Panc1 (cell line): Measurements from ENCODE around the gene BICD1. TPM values are rescaled to one million over a fixed set of nuclear protein-coding genes. Genes with fewer than 3 reads are reported as not detected.

Source experiments
- ATAC-seq: fragments of 200-7000 bp; cut with Tn5 transposase; 2 replicates; pipeline ENCODE4 v1.9.1; 2020; ENCODE audit warnings: mild to moderate bottlenecking, moderate library complexity
- BruUV-seq: library from RNA; stranded (reverse); fragments of 400-500 nt; replicated peaks from 2 replicates; lab custom pipeline; 2021; lab: Mats Ljungman, UMichigan
- CTCF ChIA-PET: fragments of 300-600 bp; sonication (Branson Sonifier 250); formaldehyde crosslinking; loops from one replicate; lab custom pipeline; 2022; ENCODE audit warnings: antibody characterized with exemption; lab: Charles Lee
- POLR2A ChIA-PET: fragments of 300-600 bp; sonication (Branson Sonifier 250); formaldehyde crosslinking; loops from one replicate; lab custom pipeline; 2022; ENCODE audit warnings: antibody characterized with exemption; lab: Charles Lee
- DNase-seq: peaks from one replicate; pipeline ENCODE4 v3.0.0-alpha.2; 2010; ENCODE audit warnings: low read depth, low spot score
- H3K27ac ChIP-seq: 2 replicates; pipeline ENCODE4 v1.5.1; 2011; ENCODE audit warnings: mild to moderate bottlenecking, low read length, inconsistent platforms
- H3K27me3 ChIP-seq: fragments of 200-500 bp; sonication (Bioruptor generic); 2 replicates; pipeline ENCODE4 v1.6.0; 2014; ENCODE audit warnings: low read length, inconsistent platforms; ENCODE audit not compliant: control insufficient read depth, insufficient read depth
- H3K36me3 ChIP-seq: fragments of 200-500 bp; sonication (Bioruptor generic); 2 replicates; pipeline ENCODE4 v1.5.1; 2014; ENCODE audit warnings: inconsistent platforms, mild to moderate bottlenecking, low read length, moderate library complexity; ENCODE audit not compliant: control insufficient read depth, insufficient read depth
- H3K4me1 ChIP-seq: 2 replicates; pipeline ENCODE4 v1.5.1; 2011; ENCODE audit warnings: inconsistent platforms, mild to moderate bottlenecking, low read length, moderate library complexity; ENCODE audit not compliant: control insufficient read depth, insufficient read depth
- H3K4me3 ChIP-seq, 2 experiments: 2 replicates each; pipeline ENCODE4 v1.5.1; 2011 to 2012; ENCODE audit warnings: low read depth in 2 of 2, low read length in 2 of 2, mild to moderate bottlenecking in 2 of 2, inconsistent platforms in 1 of 2, moderate library complexity in 1 of 2
- H3K9me3 ChIP-seq: fragments of 200-500 bp; sonication (Bioruptor generic); 2 replicates; pipeline ENCODE4 v1.5.1; 2014; ENCODE audit warnings: low read depth, mild to moderate bottlenecking, inconsistent platforms, low read length, moderate library complexity; ENCODE audit not compliant: control insufficient read depth, insufficient read depth
- CTCF ChIP-seq: fragments of 450-650 bp; IDR thresholded peaks from 2 replicates; pipeline ENCODE4 v1.5.1; 2017; ENCODE audit warnings: mild to moderate bottlenecking
- POLR2AphosphoS5 ChIP-seq: IDR thresholded peaks from 2 replicates; pipeline ENCODE4 v1.6.1; 2012; ENCODE audit warnings: mild to moderate bottlenecking, low read depth, low read length, moderate library complexity
- SIN3A ChIP-seq: IDR thresholded peaks from 2 replicates; pipeline ENCODE4 v1.6.1; 2012; ENCODE audit warnings: low read depth, mild to moderate bottlenecking, low read length, moderate library complexity, borderline replicate concordance; ENCODE audit not compliant: insufficient read depth
- TCF7L2 ChIP-seq: IDR thresholded peaks from 2 replicates; pipeline ENCODE4 v1.6.1; 2011; ENCODE audit warnings: mild to moderate bottlenecking, low read depth, low read length, inconsistent platforms
- in situ Hi-C: cut with HindIII; loops from 2 replicates; pipeline ENCODE4 v1.10.0; 2016; ENCODE audit warnings: low sequenced_read_pairs, low pct_unique_long_range_greater_than_20kb
- intact Hi-C: fragments of 100-400 bp; cut with micrococcal nuclease; formaldehyde crosslinking; loops from one replicate; pipeline ENCODE4 v1.10.0; 2022; ENCODE audit not compliant: unreplicated experiment
- total RNA-seq: library from RNA; stranded (reverse); gene quantifications from one replicate; pipeline ENCODE4 v1.2.1, GENCODE V29; 2021; ENCODE audit not compliant: unreplicated experiment
- TF ChIP-seq, protein P1 (sequence below), 2 experiments: IDR thresholded peaks; 2 replicates each; pipeline ENCODE4 v1.6.1; 2011 to 2012; ENCODE audit warnings: low read depth in 2 of 2, control low read depth in 1 of 2, low read length in 1 of 2, mild to moderate bottlenecking in 1 of 2, moderate library complexity in 1 of 2; ENCODE audit not compliant: insufficient read depth in 1 of 2

The BICD1 gene
- total RNA-seq, 1 experiment from 2014 or later = 40.0 TPM

DNA sequence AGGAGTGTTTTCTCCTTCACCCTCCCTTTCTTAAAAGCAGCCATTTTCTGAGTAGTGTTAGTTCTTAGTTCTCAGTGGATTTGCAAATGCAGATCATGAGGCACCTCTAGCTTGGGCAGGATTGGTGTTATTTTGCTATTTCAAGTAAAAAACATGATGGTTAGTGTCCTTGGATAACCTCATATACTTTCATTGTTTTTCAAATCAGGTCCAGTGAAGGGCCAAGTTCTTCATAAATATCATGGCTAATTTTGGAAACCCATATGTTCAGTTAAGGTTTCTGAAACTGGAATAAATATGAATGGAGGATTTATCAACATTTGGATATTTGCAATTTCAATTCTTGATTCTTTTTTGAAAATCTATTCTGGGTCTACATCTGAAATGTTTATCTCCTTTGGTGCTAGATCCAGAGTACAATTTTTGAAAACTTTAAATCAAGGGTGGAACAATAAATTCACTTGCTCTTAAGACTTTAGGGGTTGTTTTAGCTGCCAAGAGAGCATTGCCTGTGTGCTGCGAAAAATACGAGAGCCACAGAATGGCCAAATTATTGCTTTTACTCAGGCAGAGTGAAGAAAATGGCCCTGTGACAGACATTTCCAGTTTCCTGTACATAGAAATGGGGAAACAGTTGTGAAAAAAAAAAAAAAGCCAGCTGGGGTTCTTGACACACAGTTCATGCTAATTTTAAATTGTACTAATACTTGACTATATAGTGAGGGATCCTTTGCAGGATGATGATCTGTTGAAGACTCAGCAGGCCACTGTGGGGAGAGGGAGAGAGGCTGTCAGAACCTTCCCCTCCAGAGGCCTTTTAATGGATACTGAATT lies 104.6 kb downstream of the BICD1 start:
- ATAC-seq (no peak), DNase-seq (no peak)
- Histone ChIP-seq H3K4me1 (no peaks in the 10 kb centered on the region), H3K27ac (no peak overlapping the region), H3K27me3 (no peaks in the 10 kb centered on the region), H3K9me3 (no peaks in the 10 kb centered on the region), H3K36me3 (no peaks in the 10 kb centered on the region), H3K4me3 (no peak overlapping the region)
- CTCF ChIA-PET = no interaction called here
- BruUV-seq = no TSS peak
- no peak for TF ChIP-seq TCF7L2
- TF ChIP-seq, protein P1, sequence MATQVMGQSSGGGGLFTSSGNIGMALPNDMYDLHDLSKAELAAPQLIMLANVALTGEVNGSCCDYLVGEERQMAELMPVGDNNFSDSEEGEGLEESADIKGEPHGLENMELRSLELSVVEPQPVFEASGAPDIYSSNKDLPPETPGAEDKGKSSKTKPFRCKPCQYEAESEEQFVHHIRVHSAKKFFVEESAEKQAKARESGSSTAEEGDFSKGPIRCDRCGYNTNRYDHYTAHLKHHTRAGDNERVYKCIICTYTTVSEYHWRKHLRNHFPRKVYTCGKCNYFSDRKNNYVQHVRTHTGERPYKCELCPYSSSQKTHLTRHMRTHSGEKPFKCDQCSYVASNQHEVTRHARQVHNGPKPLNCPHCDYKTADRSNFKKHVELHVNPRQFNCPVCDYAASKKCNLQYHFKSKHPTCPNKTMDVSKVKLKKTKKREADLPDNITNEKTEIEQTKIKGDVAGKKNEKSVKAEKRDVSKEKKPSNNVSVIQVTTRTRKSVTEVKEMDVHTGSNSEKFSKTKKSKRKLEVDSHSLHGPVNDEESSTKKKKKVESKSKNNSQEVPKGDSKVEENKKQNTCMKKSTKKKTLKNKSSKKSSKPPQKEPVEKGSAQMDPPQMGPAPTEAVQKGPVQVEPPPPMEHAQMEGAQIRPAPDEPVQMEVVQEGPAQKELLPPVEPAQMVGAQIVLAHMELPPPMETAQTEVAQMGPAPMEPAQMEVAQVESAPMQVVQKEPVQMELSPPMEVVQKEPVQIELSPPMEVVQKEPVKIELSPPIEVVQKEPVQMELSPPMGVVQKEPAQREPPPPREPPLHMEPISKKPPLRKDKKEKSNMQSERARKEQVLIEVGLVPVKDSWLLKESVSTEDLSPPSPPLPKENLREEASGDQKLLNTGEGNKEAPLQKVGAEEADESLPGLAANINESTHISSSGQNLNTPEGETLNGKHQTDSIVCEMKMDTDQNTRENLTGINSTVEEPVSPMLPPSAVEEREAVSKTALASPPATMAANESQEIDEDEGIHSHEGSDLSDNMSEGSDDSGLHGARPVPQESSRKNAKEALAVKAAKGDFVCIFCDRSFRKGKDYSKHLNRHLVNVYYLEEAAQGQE (IDR thresholded peaks at IDR 0.05; ENCODE audit: insufficient read depth in 1 of 2, low read depth in 2 of 2, low read length in 1 of 2) = no peak
- no peak for TF ChIP-seq CTCF
- TF ChIP-seq POLR2AphosphoS5 = no peak
- no peak for TF ChIP-seq SIN3A
- in situ Hi-C loops (no loop called here), intact Hi-C loops (no loop called here)
- POLR2A ChIA-PET = interaction anchor here (0.5 kb wide), 1 partner anchor 86 kb away, joined by 7 read pairs; no protein-coding TSS in a partner anchor

GRCh38 chr12:32211900-32212156 lies 105.2 kb downstream of the BICD1 start:
- Histone ChIP-seq H3K27ac (no peak overlapping the region), H3K4me1 (no peaks in the 10 kb centered on the region), H3K9me3 (no peaks in the 10 kb centered on the region), H3K4me3 (no peak overlapping the region), H3K27me3 (no peaks in the 10 kb centered on the region), H3K36me3 (no peaks in the 10 kb centered on the region)
- DNase-seq (no peak), ATAC-seq (no peak)
- CTCF ChIA-PET = no interaction called here
- POLR2A ChIA-PET = no interaction called here
- BruUV-seq = no TSS peak
- TF ChIP-seq TCF7L2 (no peak), POLR2AphosphoS5 (no peak), CTCF (no peak)
- TF ChIP-seq, protein P1 (IDR thresholded peaks at IDR 0.05; ENCODE audit: insufficient read depth in 1 of 2, low read depth in 2 of 2, low read length in 1 of 2) = no peak
- intact Hi-C loops (no loop called here), in situ Hi-C loops (no loop called here)
